ENCODE results near the gene CFAP299. TPM values are rescaled to one million over a fixed set of nuclear protein-coding genes. Genes with fewer than 3 reads are reported as not detected.
A peak's percentile ranks its signal among the peaks of the same experiment; 100 is the strongest.

CFAP299 gene
- total RNA-seq, 4 donors from 2014 or later: 1.2 TPM; not detected in 3

GRCh38 chr4:80362578-80363181 is 27.1 kb downstream of the CFAP299 start:
- Histone ChIP-seq H3K4me3 (no peak overlapping the region), H3K36me3 (no peaks in the 10 kb centered on the region), H3K27me3 (peaks cover 0 to 3% of the 10 kb centered on the region in 2 donors), H3K9me3 (no peaks in the 10 kb centered on the region), H3K27ac (no peak overlapping the region), H3K4me1 (no peaks in the 10 kb centered on the region)
- TF ChIP-seq CTCF (IDR thresholded peaks at IDR 0.05) (no peak), POLR2A (IDR thresholded peaks at IDR 0.05) (no peak)
- DNase-seq: no peak
- intact Hi-C loops (cut with DNase I; ENCODE audit: low total_unique reads): no loop called here

GRCh38 chr4:80365928-80366327 is 30.4 kb downstream of the CFAP299 start:
- no peaks in the 10 kb centered on the region for H3K4me1 ChIP-seq
- no peak for DNase-seq
- intact Hi-C loops (cut with DNase I; ENCODE audit: low total_unique reads): no loop called here

GRCh38 chr4:80367737-80368136 is 32.2 kb downstream of the CFAP299 start:
- Histone ChIP-seq H3K27ac (no peak overlapping the region), H3K4me3 (no peak overlapping the region), H3K4me1 (no peaks in the 10 kb centered on the region), H3K27me3 (peaks cover 0 to 3% of the 10 kb centered on the region in 2 donors), H3K9me3 (no peaks in the 10 kb centered on the region), H3K36me3 (no peaks in the 10 kb centered on the region)
- intact Hi-C loops (cut with DNase I; ENCODE audit: low total_unique reads): no loop called here
- no peak for TF ChIP-seq CTCF (IDR thresholded peaks at IDR 0.05)
- no peak for TF ChIP-seq POLR2A (IDR thresholded peaks at IDR 0.05)
- no peak for DNase-seq

More at GRCh38 chr4:80365928-80366327, 30.4 kb downstream of the CFAP299 start:
- Histone ChIP-seq H3K4me3 (no peak overlapping the region), H3K27ac (no peak overlapping the region), H3K27me3 (peaks cover 0 to 3% of the 10 kb centered on the region in 2 donors), H3K9me3 (no peaks in the 10 kb centered on the region), H3K36me3 (no peaks in the 10 kb centered on the region)
- TF ChIP-seq POLR2A (IDR thresholded peaks at IDR 0.05) (no peak), CTCF (IDR thresholded peaks at IDR 0.05) (peak in 1 of 4 experiments; percentile 32)

- no peaks in the 10 kb centered on the region for H3K36me3 ChIP-seq
- intact Hi-C loops (cut with DNase I; ENCODE audit: low total_unique reads): no loop called here
- H3K4me3 ChIP-seq: no peak overlapping the region
- DNase-seq: no peak
- no peak overlapping the region for H3K27ac ChIP-seq
- TF ChIP-seq CTCF (IDR thresholded peaks at IDR 0.05) (no peak), POLR2A (IDR thresholded peaks at IDR 0.05) (no peak)
- no peaks in the 10 kb centered on the region for H3K4me1 ChIP-seq
- H3K27me3 ChIP-seq: no peaks in the 10 kb centered on the region
- H3K9me3 ChIP-seq: no peaks in the 10 kb centered on the region
Measured at GRCh38 chr4:80370635-80371034, 35.1 kb downstream of the CFAP299 start.

GRCh38 chr4:80371046-80371445 is 35.5 kb downstream of the CFAP299 start:
- H3K9me3 ChIP-seq: no peaks in the 10 kb centered on the region
- no peaks in the 10 kb centered on the region for H3K4me1 ChIP-seq
- H3K4me3 ChIP-seq: no peak overlapping the region
- DNase-seq: no peak
- intact Hi-C loops (cut with DNase I; ENCODE audit: low total_unique reads): no loop called here
- no peaks in the 10 kb centered on the region for H3K36me3 ChIP-seq
- no peaks in the 10 kb centered on the region for H3K27me3 ChIP-seq
- no peak overlapping the region for H3K27ac ChIP-seq
- TF ChIP-seq CTCF (IDR thresholded peaks at IDR 0.05): no peak
- TF ChIP-seq POLR2A (IDR thresholded peaks at IDR 0.05): no peak
